Measurements from ENCODE around the gene ZSCAN18.
"Not testable (repeated sequence)": the region's sequence is repeated elsewhere in the genome, so short reads cannot be mapped to it uniquely, and the experiment has no call there.

ZSCAN18 gene

GRCh38 chr19:58097781-58098681 lies at the start of gene ZSCAN18:
Gene ZSCAN18 (minus strand): TSS chr19:58098231. CDS start chr19:58090267, 7,964 bp downstream.
- DNase-seq, result peak; percentile 85

GRCh38 chr19:58147475-58147874 lies 49.4 kb upstream of the ZSCAN18 start:
- DNase-seq, result not testable (repeated sequence)

GRCh38 chr19:58145849-58146248 lies 47.8 kb upstream of the ZSCAN18 start:
- no peak for DNase-seq

GRCh38 chr19:58134244-58134643 lies 36.2 kb upstream of the ZSCAN18 start:
- no peak for DNase-seq

GRCh38 chr19:58129284-58129683 lies 31.3 kb upstream of the ZSCAN18 start:
- DNase-seq, result no peak

- no peak for DNase-seq
Observed at GRCh38 chr19:58128041-58128685, 30.1 kb upstream of the ZSCAN18 start.

GRCh38 chr19:58123354-58123753 lies 25.3 kb upstream of the ZSCAN18 start:
- DNase-seq, result no peak

GRCh38 chr19:58118979-58119733 lies 21.1 kb upstream of the ZSCAN18 start:
- DNase-seq, result no peak

GRCh38 chr19:58117841-58118575 lies 20.0 kb upstream of the ZSCAN18 start:
- no peak for DNase-seq

GRCh38 chr19:58108546-58108817 lies 10.5 kb upstream of the ZSCAN18 start:
- no peak for DNase-seq

- no peak for DNase-seq
Observed at GRCh38 chr19:58107778-58108545, 9.9 kb upstream of the ZSCAN18 start.

- DNase-seq, result no peak
Observed at GRCh38 chr19:58098682-58098998, 609 bp upstream of the ZSCAN18 start.

- no peak for DNase-seq
Observed at GRCh38 chr19:58097349-58097748, 682 bp downstream of the ZSCAN18 start.

GRCh38 chr19:58096884-58097283 lies 1.1 kb downstream of the ZSCAN18 start:
- DNase-seq, result no peak

- DNase-seq, result no peak
Observed at GRCh38 chr19:58095328-58095727, 2.7 kb downstream of the ZSCAN18 start.

- DNase-seq, result no peak
Observed at GRCh38 chr19:58093071-58093470, 5.0 kb downstream of the ZSCAN18 start.

- no peak for DNase-seq
Observed at GRCh38 chr19:58091251-58091995, 6.6 kb downstream of the ZSCAN18 start.

- DNase-seq, result no peak
Observed at GRCh38 chr19:58089846-58090245, 8.2 kb downstream of the ZSCAN18 start.

GRCh38 chr19:58088521-58089052 lies 9.4 kb downstream of the ZSCAN18 start:
- no peak for DNase-seq

GRCh38 chr19:58086825-58087710 lies 11.0 kb downstream of the ZSCAN18 start:
- no peak for DNase-seq
